GM19240 (cell line): ENCODE data around the gene ANO4.

ENCODE experiments used
- DNase-seq: peaks from one replicate; pipeline ENCODE4 v3.0.0; 2011; ENCODE audit warnings: low spot score; ENCODE audit not compliant: insufficient read length

Gene ANO4

DNA sequence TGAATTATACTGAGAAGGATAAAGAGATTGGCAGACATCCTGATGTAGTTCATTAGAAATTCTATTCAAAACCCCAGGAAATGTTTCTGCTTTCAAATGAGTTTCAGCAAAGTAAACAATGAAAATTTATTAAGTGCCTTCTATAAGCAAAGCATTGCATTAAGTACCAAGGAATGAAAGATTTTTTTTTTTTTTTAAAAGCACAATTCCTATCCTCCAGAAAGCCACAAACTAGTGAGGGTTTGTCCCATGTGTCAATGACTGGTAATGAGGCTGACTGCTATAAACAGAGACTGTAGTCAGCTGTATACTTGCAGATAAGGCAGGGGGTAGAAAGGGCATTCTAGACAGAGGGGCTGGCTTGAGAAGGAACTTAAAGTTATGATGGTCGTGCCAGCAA is 6.7 kb downstream of the ANO4 start:
- DNase-seq: no peak

- no peak for DNase-seq
These were observed 14.2 kb downstream of the ANO4 start for GRCh38 chr12:100808777-100809176.

DNA sequence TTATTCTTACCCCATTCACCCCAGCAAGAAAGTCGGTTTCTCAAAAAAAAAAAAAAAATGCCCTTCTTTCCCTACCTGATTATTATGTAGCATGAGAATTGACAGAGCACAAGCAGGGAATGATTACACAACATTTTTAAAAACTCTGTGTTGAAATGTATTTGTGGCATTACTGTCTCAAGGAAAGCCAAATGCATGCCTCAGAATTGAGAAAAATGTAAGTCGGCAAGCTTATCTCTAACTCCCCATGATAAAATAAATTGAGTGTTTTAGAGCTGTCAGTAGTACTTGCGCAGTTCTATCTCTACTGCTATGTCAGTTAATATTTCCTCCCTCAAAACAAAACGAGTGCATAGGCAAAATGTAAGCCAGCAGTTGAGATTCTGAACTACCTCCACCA is 25.7 kb downstream of the ANO4 start:
- no peak for DNase-seq

DNA sequence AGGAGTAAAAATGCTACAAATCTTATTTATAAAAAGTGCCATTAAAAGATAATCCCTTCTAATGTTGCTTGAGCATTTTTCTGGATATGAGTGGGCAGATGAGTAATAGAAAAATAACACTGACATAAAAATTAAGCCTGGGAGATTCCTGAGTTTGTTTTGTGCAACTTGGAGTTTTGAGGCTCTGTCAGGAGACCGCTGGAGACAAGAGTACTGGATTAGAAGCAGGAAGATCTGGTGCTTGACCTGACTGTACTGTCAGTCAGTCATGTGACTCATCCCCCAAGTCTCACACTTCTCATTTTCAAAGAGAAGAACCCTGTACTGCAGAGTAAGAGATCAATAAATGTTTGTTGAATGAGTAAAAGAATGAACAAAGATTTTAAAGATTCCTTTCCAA is 29.4 kb downstream of the ANO4 start:
- DNase-seq: no peak

GRCh38 chr12:100824476-100824875 is 29.9 kb downstream of the ANO4 start:
- DNase-seq: no peak

GRCh38 chr12:100826323-100826722 is 31.7 kb downstream of the ANO4 start:
- DNase-seq: no peak

DNA sequence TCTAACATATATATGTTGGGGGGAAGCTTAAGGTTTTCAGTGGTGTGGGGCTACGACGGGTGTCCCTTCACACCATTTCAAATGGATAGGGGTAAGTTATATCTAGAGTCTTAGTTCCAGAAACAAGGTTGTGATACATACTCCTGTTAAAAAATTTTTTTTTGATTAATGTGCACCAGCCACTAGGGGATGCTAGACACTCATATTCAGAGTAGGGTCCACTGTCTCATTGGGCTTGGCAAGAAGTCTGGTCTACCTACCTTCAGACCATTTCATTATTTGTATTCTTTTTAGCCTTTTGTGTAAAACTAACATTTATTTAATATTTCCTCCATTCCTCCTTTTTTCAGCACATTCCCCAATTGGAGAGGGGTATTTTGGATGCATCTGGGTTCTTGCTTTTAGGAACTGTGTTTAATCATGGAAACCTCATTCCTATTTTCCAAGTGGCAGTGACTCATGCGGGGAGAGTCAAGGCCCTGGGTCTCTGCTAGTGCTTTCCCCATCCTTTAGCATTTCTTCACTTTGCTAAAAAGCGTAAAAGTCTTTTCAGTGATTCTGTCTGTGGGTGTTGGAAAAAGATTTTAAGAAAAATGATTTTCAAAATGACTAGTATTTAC is 33.4 kb downstream of the ANO4 start:
- no peak for DNase-seq

- no peak for DNase-seq
These were observed 35.6 kb downstream of the ANO4 start for GRCh38 chr12:100830003-100830795.

GRCh38 chr12:100833282-100833681 is 38.7 kb downstream of the ANO4 start:
- no peak for DNase-seq

- DNase-seq: no peak
These were observed 46.2 kb downstream of the ANO4 start for GRCh38 chr12:100840748-100841147.

- no peak for DNase-seq
These were observed 47.6 kb downstream of the ANO4 start for GRCh38 chr12:100842156-100842555.

- DNase-seq: no peak
These were observed 48.5 kb downstream of the ANO4 start for GRCh38 chr12:100843061-100843460.

GRCh38 chr12:100845095-100845494 is 50.5 kb downstream of the ANO4 start:
- DNase-seq: no peak

GRCh38 chr12:100851637-100852036 is 57.1 kb downstream of the ANO4 start:
- no peak for DNase-seq

- DNase-seq: no peak
These were observed 62.8 kb downstream of the ANO4 start for GRCh38 chr12:100857418-100857817.

DNA sequence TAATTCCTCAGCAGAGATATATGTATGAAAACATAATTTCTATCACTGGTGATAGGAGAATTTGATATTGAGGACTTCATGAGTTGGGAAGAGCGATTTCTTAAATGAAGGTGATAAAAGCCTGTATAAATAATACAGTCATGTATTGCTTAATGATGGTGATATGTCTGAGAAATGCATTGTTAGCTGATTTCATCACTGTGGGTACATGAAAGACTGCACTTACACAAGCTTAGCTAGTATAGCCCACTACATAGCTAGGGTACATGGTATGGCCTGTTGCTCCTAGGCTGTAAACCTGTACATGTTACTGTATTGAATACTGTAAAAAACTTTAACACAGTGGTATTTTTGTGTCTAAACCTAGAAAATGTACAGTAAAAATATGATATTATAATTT is 63.4 kb downstream of the ANO4 start:
- DNase-seq: no peak

DNA sequence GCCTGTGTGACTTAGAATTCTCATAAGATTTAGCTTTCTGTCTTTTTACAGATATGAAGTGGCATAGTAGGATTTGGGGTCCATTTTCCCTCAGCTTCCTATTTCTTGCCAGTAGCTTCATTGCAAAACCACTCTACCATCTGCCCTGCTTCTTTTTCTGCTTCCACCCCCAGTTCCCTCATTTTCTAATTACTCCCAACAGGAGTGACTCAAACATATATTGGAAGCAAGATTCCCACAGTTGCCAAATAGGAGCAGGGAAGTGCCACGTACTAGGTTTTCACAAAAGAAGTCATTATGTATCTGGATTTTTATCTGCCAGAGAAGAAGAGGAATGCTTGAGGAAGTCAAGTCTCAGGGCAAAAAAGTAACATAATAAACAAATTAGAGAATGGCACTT is 64.1 kb downstream of the ANO4 start:
- DNase-seq: no peak

- no peak for DNase-seq
These were observed 64.6 kb downstream of the ANO4 start for GRCh38 chr12:100859063-100859627.

GRCh38 chr12:100860611-100861010 is 66.0 kb downstream of the ANO4 start:
- no peak for DNase-seq

- no peak for DNase-seq
These were observed 68.1 kb downstream of the ANO4 start for GRCh38 chr12:100862676-100863075.

DNA sequence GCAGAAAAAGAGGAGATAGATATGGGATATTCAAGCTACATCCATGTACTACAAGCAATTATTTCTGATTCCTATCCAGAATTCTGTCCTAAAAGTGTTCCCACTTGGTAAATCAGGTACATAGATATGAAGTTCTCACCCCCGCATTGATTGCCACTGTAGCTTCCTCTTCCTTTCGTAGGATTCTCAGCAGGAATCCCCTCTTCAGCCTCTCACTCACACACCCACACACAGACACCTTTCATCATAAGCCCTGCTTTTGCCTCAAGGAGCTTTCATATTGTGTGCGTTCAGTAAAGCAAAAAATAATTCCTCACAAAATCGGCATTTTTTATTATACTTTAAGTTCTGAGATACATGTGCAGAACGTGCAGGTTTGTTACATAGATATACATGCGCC is 69.8 kb downstream of the ANO4 start:
- DNase-seq: no peak

- no peak for DNase-seq
These were observed 73.2 kb downstream of the ANO4 start for GRCh38 chr12:100867639-100868393.
